Neural progenitor cell (in vitro differentiated cells): Measurements from ENCODE around the gene SMAD4. TPM values are rescaled to one million over a fixed set of nuclear protein-coding genes. Genes with fewer than 3 reads are reported as not detected.

Experiments used
- DNase-seq: peaks from one replicate; pipeline ENCODE4 v3.0.0-alpha.2; 2016; ENCODE audit warnings: low spot score
- H2AFZ ChIP-seq: fragments of 200-600 bp; sonication (generic); replicated peaks from 2 replicates; pipeline ENCODE4 v1.6.1; 2016; ENCODE audit warnings: antibody characterized with exemption
- H3F3A ChIP-seq: fragments of 200-600 bp; sonication (generic); 2 replicates; pipeline ENCODE4 v1.6.1; 2016; ENCODE audit warnings: antibody characterized with exemption, low read depth
- H3K27ac ChIP-seq: fragments of 200-600 bp; sonication (generic); 2 replicates; pipeline ENCODE4 v1.5.1; 2016; ENCODE audit warnings: mild to moderate bottlenecking
- H3K27me3 ChIP-seq: fragments of 200-600 bp; sonication (generic); 2 replicates; pipeline ENCODE4 v1.6.1; 2016; ENCODE audit warnings: mild to moderate bottlenecking, moderate library complexity
- H3K36me3 ChIP-seq: fragments of 200-600 bp; sonication (generic); 2 replicates; pipeline ENCODE4 v1.5.1; 2016
- H3K4me1 ChIP-seq: fragments of 200-600 bp; sonication (generic); 2 replicates; pipeline ENCODE4 v1.6.1; 2016; ENCODE audit warnings: mixed run types
- H3K4me2 ChIP-seq: fragments of 200-600 bp; sonication (generic); 2 replicates; pipeline ENCODE4 v1.6.1; 2016
- H3K4me3 ChIP-seq: fragments of 200-600 bp; sonication (generic); 2 replicates; pipeline ENCODE4 v1.5.1; 2016
- H3K79me2 ChIP-seq: fragments of 200-600 bp; sonication (generic); 2 replicates; pipeline ENCODE4 v1.6.1; 2016; ENCODE audit warnings: low read depth
- H3K9ac ChIP-seq: fragments of 200-600 bp; sonication (generic); 2 replicates; pipeline ENCODE4 v1.6.1; 2016
- H3K9me3 ChIP-seq: fragments of 200-600 bp; sonication (generic); 2 replicates; pipeline ENCODE4 v1.5.1; 2016; ENCODE audit warnings: low read depth
- H4K20me1 ChIP-seq: fragments of 200-600 bp; sonication (generic); 2 replicates; pipeline ENCODE4 v1.6.1; 2016; ENCODE audit warnings: low read depth
- H3K27ac Mint-ChIP-seq: 3 replicates; pipeline ENCODE4 v1.8.0; 2021; ENCODE audit warnings: mixed read lengths
- H3K27me3 Mint-ChIP-seq: 2 replicates; pipeline ENCODE4 v1.8.0; 2022; ENCODE audit warnings: low read depth, mild to moderate bottlenecking, inconsistent platforms, moderate library complexity, mixed read lengths; ENCODE audit not compliant: insufficient read depth
- H3K36me3 Mint-ChIP-seq: 3 replicates; pipeline ENCODE4 v1.8.0; 2021; ENCODE audit warnings: mixed read lengths
- H3K4me1 Mint-ChIP-seq: 3 replicates; pipeline ENCODE4 v1.8.0; 2021; ENCODE audit warnings: mixed read lengths
- H3K4me3 Mint-ChIP-seq: 3 replicates; pipeline ENCODE4 v1.8.0; 2021; ENCODE audit warnings: mild to moderate bottlenecking, moderate library complexity, mixed read lengths
- H3K9me3 Mint-ChIP-seq: 3 replicates; pipeline ENCODE4 v1.8.0; 2020; ENCODE audit warnings: mixed read lengths
- CTCF ChIP-seq: fragments of 200-600 bp; sonication (generic); IDR thresholded peaks from 2 replicates; pipeline ENCODE4 v1.5.1; 2017; ENCODE audit warnings: antibody characterized with exemption, mild to moderate bottlenecking
- EZH2 ChIP-seq: fragments of 200-600 bp; sonication (generic); IDR thresholded peaks from 2 replicates; pipeline ENCODE4 v1.6.1; 2017; ENCODE audit warnings: antibody characterized with exemption, mild to moderate bottlenecking, moderate library complexity
- EZH2phosphoT487 ChIP-seq: fragments of 200-600 bp; sonication (generic); IDR thresholded peaks from 2 replicates; pipeline ENCODE4 v1.6.1; 2017; ENCODE audit warnings: antibody characterized with exemption
- total RNA-seq: library from RNA; depleted of rRNA; stranded (reverse); fragments of >200 nt; gene quantifications from 2 replicates; pipeline ENCODE4 v1.2.3, GENCODE V29; 2015; ENCODE audit warnings: low replicate concordance

Gene SMAD4
- total RNA-seq, 1 donor from 2014 or later: 310 TPM

GRCh38 chr18:51025512-51025911, 4.5 kb upstream of the SMAD4 start:
- H3F3A ChIP-seq: peaks cover 9% of the 10 kb centered on the region
- no peaks in the 10 kb centered on the region for H3K9me3 ChIP-seq
- no peak for DNase-seq
- H3K4me1 ChIP-seq: peaks cover 15% of the 10 kb centered on the region
- peaks cover 5% of the 10 kb centered on the region for H3K9me3 Mint-ChIP-seq
- no peaks in the 10 kb centered on the region for H4K20me1 ChIP-seq
- no peak overlapping the region for H3K9ac ChIP-seq
- H3K27ac ChIP-seq: no peak overlapping the region
- no peaks in the 10 kb centered on the region for H3K27me3 ChIP-seq
- H3K36me3 ChIP-seq: no peaks in the 10 kb centered on the region
- H3K27me3 Mint-ChIP-seq: no peaks in the 10 kb centered on the region
- TF ChIP-seq EZH2phosphoT487 (no peak), CTCF (no peak), EZH2 (no peak)
- no peak overlapping the region for H3K4me2 ChIP-seq
- H3K4me3 ChIP-seq: no peak overlapping the region
- H3K4me1 Mint-ChIP-seq: peaks cover 22% of the 10 kb centered on the region
- H3K27ac Mint-ChIP-seq: no peak overlapping the region
- H2AFZ ChIP-seq: no peak overlapping the region
- H3K36me3 Mint-ChIP-seq: peaks cover 11% of the 10 kb centered on the region
- no peak overlapping the region for H3K4me3 Mint-ChIP-seq
- H3K79me2 ChIP-seq: peaks cover 9% of the 10 kb centered on the region

- no peaks in the 10 kb centered on the region for H3K36me3 ChIP-seq
- no peak overlapping the region for H3K27ac ChIP-seq
- Mint-ChIP-seq H3K4me3 (peak overlapping the region; percentile 91), H3K27me3 (peaks cover 3% of the 10 kb centered on the region), H3K9me3 (peaks cover 4% of the 10 kb centered on the region), H3K27ac (no peak overlapping the region), H3K36me3 (peaks cover 10% of the 10 kb centered on the region), H3K4me1 (peaks cover 37% of the 10 kb centered on the region)
- no peak for TF ChIP-seq CTCF
- no peak for TF ChIP-seq EZH2phosphoT487
- TF ChIP-seq EZH2: no peak
- no peak for DNase-seq
- no peak overlapping the region for H3K4me2 ChIP-seq
- no peaks in the 10 kb centered on the region for H3K27me3 ChIP-seq
- no peak overlapping the region for H3K9ac ChIP-seq
- no peak overlapping the region for H2AFZ ChIP-seq
- no peak overlapping the region for H3K4me3 ChIP-seq
- H3F3A ChIP-seq: peaks cover 9% of the 10 kb centered on the region
- no peaks in the 10 kb centered on the region for H3K9me3 ChIP-seq
- H3K4me1 ChIP-seq: peaks cover 36% of the 10 kb centered on the region
- H3K79me2 ChIP-seq: peaks cover 37% of the 10 kb centered on the region
- H4K20me1 ChIP-seq: peaks cover 27% of the 10 kb centered on the region
Observed at GRCh38 chr18:51028201-51028805, 1.7 kb upstream of the SMAD4 start.

GRCh38 chr18:51029378-51029693, 677 bp upstream of the SMAD4 start:
- H3K4me3 Mint-ChIP-seq: peak overlapping the region; percentile 91
- no peaks in the 10 kb centered on the region for H3K9me3 ChIP-seq

More at GRCh38 chr18:51029378-51029693, 677 bp upstream of the SMAD4 start:
- Histone ChIP-seq H2AFZ (peak overlapping the region; percentile 75), H3K36me3 (peaks cover 6% of the 10 kb centered on the region), H3K4me3 (peak overlapping the region; percentile 72), H3K4me2 (peak overlapping the region; percentile 97), H3K79me2 (peaks cover 47% of the 10 kb centered on the region), H3F3A (peaks cover 9% of the 10 kb centered on the region), H3K4me1 (peaks cover 41% of the 10 kb centered on the region), H3K27me3 (no peaks in the 10 kb centered on the region), H3K27ac (peak overlapping the region; percentile 15), H4K20me1 (peaks cover 37% of the 10 kb centered on the region), H3K9ac (peak overlapping the region; percentile 53)
- TF ChIP-seq CTCF (no peak), EZH2 (no peak), EZH2phosphoT487 (no peak)
- Mint-ChIP-seq H3K4me1 (peaks cover 39% of the 10 kb centered on the region), H3K9me3 (no peaks in the 10 kb centered on the region), H3K27me3 (peaks cover 3% of the 10 kb centered on the region), H3K36me3 (peaks cover 10% of the 10 kb centered on the region), H3K27ac (peak overlapping the region; percentile 97)
- no peak for DNase-seq
